Thyroid gland (tissue), 4 donors: ENCODE results near the gene ATF3.

Source experiments
- CTCF ChIP-seq, 6 experiments: fragments of 200-600 bp in 3 of 6; fragments of 450-650 bp in 3 of 6; sonication (generic) in 3 of 6; IDR thresholded peaks; one replicate each; pipeline ENCODE4 v1.5.1; 2016 to 2019; ENCODE audit warnings: antibody characterized with exemption in 6 of 6, mild to moderate bottlenecking in 2 of 6, inconsistent platforms in 1 of 6, moderate library complexity in 1 of 6
- POLR2A ChIP-seq, 2 donors: fragments of 450-650 bp; IDR thresholded peaks; one replicate each; pipeline ENCODE4 v1.6.1; 2017; ENCODE audit warnings: antibody characterized with exemption in 2 of 2, mild to moderate bottlenecking in 2 of 2, moderate library complexity in 1 of 2

GRCh38 chr1:212648431-212648830 is 39.9 kb downstream of the ATF3 start:
- TF ChIP-seq CTCF (IDR thresholded peaks at IDR 0.05) (no peak), POLR2A (IDR thresholded peaks at IDR 0.05) (no peak)
